NCI-H2081 treated with DMSO at 0.1 percent for 48 hours (cell line): Measurements from ENCODE around the gene RAB17.
"Not testable (repeated sequence)": the region's sequence is repeated elsewhere in the genome, so short reads cannot be mapped to it uniquely, and the experiment has no call there.

Experiments
- DNase-seq: peaks from one replicate; lab custom pipeline; 2025; lab: John Stamatoyannopoulos, UW

RAB17 gene

DNA sequence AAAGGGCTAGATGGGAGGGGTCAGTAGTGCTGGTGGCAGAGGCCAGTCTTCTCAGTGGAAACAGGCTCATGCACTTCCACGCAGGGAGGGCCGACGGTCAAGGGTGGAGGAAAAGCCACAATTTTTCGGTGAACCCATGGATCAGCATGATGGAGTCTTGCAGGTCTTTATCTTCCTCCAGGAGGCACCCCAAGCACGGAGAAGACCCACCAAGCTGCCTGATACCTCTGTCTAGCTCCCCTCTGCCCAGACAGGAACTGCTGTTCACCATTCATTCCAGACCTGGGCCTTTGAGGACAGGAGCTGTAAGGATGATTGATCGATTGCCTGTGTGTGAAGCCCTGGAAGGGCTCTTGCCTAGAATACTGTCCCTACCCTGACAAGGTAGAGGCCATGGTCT is 34.0 kb upstream of the RAB17 start:
- no peak for DNase-seq

DNA sequence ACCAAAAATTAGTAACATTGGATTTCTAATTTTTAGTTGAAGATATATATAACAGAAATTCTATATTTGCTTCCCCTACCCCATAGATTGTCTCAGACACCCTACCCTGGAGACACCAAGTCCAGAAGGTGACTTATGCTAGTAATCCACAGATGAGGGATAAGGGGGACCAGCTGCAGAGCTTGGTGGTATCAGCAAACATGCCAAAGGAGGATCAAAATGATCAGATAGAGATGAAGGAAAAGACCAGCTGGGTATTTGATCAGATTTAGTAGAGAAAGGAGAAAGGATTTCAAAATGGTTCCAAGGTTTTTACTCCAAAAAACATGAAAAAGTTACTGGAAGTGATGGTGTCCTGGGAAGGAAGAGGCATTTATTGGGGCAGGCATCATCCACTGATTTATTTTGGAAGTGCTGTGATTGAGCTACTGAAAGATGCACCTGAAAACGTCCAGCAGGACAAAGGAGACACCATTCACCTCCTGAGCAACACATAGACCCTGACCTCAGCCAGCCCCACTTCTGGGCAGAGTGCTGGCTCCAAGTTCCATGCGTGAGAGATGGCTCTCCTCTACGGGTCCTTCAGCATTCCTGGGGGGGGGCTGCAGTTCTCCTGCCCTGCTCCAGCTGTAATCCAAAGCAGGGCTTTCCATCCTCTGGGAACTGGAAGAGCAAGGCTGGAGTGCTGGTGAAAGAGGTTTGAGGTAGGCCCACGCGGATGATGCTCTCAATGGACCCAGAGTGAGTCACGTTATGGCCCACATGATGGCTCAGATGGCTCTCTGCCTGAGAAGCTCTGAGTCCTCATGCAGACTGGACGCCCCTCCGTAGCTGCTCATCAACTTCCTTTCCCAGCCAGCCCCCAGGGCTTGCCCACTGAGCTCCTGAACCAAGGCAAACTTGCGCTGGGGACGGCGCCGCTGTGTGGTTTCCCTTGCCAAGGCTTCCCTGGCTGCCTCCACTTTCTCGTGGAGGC is 33.2 kb upstream of the RAB17 start:
- DNase-seq: no peak

DNA sequence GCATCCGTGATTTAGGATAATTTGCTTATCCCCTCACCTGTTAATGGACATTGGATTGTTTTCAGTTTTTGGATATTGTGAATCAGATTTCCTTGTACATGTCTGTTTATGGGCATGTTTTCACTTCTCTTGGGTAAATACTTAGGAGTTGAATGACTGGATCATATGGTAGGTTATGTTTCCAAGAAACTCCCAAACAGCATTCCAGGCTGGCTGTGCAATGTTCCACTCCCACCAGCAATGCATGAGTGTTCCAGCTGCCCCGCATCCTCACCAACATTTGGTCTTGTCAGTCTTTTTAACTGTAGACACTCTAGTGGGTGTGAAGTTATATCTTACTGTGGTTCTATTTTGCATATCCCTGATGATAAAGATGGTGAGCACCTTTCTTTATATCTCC is 27.9 kb upstream of the RAB17 start:
- DNase-seq: no peak

DNA sequence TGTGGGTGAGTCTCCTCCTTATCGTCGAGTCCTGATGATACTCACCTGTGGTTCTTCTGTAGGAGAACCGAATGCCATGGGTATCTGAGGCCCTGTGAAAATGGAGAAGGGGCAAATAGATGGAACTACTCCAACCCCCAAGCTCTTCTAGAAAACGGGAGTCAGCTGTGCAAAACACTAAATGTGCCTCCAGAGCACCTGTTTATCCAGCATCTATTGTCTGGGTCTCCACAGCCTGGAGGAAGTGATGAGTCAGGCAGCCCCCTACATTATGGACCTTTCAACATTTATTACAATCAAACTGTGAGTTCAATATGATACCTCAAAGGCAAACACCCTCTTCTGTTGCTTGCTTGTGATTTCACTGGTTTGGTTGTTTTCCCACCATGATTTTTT is 27.1 kb upstream of the RAB17 start:
- no peak for DNase-seq

DNA sequence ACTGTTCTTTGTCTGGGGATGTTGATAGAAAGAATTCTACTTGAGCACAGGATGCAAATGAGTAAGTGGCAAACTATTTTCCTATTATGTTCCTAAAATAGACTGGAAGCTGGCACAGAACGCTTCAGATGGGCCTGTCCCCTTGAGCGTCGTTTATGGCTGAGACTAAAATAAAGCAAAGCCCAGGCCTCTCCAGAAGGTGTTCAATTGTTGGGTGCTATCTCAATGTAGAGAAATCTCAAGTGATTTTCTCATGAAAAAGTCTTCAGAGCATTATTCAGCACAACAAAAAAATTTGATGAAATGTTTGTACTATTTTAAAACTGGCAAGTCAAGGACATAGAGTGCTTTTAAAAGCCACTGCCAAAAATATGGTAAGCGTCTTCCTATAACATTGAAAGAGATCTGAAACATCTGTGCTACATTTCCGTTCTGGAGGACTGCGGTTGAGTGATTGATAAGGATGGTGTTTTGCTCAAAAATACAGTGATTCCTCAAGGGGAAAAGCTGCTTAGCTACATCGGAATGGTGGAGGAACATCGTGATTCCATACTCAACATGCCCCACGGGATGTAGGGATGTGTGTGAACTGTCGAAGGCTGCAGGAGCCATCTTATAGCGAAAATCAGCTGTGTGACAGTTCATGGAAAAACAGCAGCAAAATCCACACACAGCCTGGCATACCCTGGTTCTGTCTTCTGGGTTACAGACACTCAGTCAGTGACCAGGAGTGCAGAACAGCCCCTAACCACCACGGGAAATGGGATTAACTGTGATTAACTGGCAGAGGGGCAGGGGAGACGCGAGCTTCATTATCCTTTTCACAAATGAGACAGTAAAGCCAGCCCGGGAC is 26.4 kb upstream of the RAB17 start:
- DNase-seq: no peak

DNA sequence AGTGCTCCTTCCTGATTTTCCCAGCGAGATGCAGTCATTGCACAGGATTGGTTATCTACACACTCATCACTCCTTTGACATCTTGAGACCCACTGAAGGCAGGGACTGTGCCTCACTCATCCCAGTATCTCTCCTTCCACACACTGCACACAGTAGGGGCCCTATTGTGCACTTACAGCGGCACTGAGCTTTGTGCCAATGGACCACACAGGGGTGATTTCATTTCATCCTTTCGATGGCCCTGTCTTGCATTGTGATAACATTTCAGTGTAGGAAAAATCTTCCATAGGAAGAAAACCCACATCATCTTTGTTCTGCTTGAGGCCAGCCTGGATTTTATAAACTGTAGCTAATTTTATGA is 25.8 kb upstream of the RAB17 start:
- no peak for DNase-seq

DNA sequence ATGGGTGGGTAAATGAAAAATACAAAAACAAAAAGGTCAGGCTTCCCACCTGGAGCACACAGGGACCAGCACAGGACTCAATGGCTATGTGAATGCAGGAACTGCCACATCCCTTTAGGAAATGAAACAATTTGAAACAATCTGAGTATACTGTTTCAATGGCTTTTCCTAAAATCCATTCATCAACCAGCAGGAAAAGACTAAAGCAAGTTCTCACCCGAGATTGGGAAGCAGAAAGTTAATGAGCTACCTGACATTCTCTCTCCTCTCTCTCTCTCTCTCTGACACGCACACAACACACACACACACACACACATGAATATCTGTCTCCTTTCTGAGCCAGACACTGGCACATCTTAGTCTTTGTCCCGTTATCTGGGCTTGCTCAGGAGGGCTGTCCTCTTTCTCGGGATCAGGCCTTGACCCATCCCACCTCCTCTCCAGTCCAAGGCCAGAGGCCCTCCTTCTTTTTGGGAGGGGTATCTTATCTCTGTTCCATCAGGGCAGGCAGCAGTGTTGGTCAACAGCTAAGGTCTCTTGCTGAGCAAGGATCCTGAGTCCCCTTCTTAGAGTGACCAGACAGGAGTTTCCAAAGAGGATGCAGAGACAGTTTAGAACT is 25.2 kb upstream of the RAB17 start:
- no peak for DNase-seq

DNA sequence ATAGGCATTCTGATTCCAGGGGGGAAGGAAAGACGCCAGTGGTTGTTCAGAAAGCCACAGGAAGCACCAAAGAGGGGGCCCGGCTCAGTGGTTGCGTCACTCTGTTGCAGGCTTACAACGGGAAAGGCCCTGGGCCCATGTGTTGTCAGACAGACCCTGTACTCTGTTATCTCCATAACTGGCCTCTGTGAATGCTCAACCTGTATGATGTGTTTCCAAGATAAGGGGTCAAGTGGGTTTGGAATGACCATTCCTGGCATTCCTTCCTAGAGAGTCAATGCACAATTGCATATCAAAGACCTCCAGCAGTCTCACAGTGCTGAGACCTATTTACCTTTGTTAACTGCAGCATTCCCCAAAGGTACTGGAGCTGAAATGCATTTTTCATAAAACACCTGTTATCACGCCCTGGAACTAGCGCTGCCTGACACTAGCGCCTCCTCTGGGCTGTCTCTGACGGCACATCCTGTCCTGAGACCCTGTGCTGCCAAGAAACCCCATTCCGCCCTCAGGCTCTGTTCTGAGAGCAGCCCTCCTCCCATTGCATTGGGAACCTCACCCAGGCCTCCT is 23.7 kb upstream of the RAB17 start:
- DNase-seq: no peak

DNA sequence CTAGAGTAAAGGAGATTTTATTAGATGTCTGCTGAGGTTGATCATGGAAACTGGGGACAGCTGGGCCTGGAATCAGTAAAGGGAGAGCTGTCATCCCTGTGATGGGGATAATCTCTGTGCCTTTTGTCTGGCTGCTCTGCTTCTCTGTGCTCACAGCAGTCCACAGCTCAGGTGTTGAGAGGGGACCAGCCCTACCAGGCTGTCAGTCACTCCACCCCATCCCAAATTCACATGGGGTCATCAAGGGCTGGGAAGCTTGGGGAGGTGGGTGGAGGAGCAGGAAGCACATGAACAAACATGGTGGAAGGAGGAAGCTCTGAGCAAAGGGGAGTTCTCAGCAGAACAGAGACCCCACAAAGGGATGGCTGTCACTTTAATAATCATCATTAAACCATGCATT is 23.1 kb upstream of the RAB17 start:
- no peak for DNase-seq

DNA sequence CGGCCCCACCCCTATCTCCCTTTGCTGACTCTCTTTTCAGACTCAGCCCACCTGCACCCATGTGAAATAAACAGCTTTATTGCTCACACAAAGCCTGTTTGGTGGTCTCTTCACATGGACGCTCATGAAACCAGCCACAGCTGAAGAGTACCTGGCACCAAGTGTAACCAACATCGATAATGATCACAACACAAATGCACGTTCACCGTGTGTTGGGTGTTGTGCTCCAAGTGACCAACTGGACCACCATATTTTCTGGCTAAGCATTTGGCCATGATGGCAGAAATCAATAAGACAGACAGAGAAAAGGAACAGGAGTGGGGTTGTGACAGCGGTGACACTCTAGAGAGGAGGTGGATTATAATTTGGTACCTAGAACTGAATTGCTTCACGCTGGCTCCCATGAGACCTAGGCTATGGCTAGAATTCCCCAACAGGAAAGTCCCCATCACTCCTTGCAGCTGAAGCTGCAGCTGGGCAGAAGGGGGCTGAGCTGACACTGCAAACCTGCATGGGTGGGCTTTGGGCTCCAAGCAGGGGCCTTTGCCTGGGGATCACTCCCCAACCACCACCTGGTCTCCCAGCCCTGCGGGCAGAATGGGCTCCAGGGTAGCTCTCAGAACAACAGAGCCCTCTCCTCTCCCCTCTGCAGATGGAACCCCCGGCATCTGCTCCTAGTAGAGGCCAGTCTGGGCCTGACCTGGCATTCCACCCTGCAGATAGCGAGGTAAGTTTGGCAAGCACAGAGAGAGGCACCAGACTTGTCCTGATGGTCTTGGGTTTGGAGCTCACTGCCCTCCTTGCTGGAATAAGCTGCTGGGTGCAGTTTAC is 22.2 kb upstream of the RAB17 start:
- no peak for DNase-seq

DNA sequence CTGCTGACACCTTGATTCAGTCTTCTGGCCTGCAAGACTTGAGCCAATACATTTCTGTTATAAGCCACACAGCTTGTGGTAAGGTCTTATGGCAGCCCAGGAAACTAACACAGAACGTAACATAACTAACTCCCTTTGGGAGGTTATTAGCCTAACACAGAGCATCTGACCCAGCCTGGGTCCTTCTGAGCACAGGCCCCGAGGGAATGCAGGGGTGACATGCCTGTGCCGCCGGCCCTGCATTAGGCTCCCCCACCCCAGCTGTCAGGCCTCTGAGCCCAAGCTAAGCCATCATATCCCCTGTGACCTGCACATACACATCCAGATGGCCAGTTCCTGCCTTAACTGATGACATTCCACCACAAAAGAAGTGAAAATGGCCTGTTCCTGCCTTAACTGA is 16.0 kb upstream of the RAB17 start:
- DNase-seq: not testable (repeated sequence)

DNA sequence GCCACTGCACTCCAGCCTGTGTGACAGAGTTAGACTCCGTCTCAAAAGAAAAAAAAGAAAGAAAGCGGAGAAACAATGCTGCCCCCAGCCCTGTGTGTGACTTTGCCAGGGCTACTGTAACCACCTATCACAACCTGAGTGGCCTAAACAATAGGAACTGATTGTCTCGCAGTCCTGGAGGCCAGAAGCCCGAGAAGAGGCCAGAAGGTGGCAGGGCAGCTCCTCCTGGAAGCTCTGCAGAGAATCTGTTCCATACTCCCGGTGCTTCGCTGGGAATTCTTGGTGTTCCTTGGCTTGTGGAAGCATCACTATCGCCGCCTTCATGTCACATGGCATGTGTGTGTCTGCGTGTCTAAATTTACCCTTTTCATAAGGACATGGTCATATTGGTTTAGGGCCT is 14.4 kb upstream of the RAB17 start:
- no peak for DNase-seq

DNA sequence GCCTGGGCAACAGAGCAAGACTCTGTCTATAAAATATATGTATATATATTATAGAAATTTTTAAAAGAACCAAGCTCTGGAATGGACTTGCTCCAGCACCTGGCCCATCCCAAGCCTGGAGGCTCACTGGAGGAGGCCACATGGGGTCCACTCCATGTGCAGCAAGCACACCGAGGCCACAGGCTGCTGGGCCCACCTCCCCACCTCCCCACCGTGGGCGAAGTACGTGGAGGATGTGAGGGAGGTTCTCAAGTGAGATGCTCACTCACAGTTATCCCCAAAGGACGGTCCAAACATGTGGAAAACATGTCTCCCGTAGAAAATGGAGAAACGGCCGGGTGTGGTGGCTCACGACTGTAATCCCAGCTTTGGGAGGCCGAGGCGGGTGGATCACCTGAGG is 13.9 kb upstream of the RAB17 start:
- DNase-seq: no peak

DNA sequence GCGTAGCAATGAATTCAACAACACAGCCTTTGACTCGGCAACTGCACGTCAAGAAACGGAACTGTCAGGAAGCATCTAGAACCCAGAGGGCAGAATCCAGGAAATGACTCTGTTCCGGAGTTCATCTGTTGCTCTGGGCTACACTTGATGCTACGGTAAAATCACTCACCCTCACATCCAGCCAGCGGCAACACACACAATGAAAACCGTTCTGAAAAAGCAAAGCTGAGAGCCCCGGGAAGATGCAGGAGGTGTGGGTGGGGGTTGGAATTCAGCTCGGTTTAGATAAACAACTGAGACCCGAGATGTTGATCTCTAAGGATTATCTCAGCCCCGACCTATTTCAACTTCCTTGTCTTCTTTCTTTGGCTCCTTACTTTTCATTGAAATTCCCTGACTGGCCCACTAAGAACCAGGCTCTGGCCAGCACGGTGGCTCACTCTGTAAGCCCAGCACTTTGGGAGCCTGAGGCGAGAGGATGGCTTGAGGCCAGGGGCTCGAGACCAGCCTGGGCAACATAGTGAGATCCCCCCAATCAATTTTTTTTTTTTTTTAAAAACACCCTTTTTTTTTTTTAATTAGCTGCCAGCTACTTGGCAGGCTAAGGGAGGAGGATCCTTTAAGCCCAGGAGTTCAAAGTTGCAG is 13.3 kb upstream of the RAB17 start:
- DNase-seq: no peak

DNA sequence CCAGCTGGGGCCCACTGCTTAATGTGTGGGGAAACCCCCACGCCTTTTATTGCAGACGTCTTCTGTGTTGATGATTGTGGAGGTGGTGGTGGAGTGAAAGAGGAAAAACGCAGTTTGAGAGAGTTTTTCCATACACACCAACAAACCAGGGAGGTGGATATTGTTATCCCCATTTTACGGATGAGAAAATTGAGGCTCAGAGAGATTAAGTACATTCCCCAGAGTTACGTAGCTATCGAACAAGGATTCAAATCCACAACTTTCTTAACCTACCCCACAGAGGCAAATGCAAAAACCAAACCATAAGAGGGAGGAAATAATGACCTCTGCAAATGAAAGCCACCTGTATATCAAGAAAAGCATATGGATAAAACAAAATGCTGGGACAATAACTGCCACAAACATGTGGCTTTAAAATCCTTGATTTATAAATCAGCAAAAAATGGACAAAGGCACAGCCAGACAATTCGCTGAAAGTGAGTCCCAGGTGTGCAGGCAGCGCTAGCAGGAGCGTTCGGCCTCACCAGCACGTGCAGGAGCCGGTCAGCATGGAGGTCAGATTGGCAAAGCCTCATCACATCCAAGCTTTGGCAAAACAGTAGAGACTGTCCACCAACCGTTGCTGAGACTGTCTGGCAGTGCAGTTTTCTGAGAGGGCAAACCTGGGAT is 12.6 kb upstream of the RAB17 start:
- no peak for DNase-seq

DNA sequence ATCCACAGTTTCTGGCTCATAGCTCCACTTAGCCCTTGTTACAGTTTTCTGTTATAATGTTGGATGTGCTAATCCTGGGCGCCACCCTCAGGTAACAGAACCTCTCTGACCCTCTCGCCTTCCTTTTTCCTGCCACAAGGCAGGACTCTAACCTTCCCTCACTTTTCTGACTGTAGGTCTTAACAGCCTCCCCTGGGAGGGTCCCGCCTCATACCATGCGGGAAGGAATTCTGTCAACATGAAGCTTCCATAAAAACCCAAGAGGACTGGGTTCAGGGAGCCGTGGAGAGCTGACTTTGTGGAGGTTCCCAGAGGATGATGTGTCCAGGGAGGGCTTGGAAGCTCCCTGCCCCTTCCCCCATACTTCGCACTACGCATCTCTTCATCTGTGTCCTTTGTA is 11.9 kb upstream of the RAB17 start:
- no peak for DNase-seq

DNA sequence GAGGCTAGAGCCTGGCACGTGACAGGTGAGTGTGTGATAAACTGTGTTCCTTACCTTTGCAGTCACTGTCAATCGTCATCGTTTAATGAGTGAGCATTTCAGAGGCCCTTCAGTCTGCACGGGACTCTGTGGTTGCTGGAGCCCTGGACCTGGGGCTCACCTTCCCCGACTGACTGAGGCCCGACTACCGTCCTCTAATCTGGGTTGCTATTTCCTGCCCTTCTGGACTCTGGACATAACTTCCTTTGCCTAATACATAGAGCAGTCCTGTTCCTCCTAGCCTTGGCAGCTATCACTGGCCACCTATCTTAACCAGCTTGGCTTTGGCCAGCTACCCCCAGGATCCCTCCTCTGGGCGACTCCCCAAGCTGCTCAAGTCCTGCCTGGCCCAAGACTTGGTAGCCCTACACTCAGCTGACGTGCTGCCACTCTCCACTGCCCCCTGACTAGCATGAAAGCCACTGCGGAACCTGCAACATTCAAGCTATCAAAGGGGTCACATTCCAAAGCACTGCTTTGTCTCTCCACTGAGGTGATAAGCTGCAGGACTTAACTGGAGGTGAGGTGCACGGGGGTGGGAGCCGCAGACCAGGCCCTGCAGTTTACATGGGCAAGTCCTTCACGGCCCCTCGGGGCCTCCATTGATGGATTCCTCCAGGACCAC is 11.1 kb upstream of the RAB17 start:
- no peak for DNase-seq

DNA sequence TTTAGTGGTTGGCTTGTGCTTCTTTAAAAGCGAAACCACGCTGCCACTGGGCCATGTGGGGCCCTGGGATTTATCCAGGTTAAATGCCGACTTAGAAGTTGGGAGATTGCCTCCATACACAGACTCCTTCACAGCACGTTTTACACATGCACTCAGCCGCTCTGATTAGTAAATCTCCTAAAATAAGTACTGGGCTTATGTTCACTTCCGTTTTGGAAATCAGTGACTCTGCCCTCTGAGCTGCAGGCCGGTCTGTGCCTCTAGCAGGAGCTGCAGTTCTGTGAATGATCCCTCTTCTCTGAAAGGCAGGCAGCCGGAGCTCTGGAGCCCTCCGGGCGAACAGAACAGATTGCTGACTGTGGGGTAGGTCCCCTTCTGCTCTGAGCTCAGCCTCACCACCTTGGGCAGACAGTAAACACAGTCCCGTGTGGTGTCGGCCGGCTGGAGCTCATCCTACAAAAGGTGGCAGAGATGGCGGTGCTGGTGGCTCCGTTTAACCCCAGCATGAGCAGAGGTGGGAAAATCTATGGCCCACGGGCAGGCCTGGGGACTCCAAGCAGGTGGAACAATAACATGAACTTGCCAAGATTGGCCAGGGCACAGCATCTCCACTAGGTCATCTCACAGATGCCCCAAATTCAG is 9.8 kb upstream of the RAB17 start:
- no peak for DNase-seq

DNA sequence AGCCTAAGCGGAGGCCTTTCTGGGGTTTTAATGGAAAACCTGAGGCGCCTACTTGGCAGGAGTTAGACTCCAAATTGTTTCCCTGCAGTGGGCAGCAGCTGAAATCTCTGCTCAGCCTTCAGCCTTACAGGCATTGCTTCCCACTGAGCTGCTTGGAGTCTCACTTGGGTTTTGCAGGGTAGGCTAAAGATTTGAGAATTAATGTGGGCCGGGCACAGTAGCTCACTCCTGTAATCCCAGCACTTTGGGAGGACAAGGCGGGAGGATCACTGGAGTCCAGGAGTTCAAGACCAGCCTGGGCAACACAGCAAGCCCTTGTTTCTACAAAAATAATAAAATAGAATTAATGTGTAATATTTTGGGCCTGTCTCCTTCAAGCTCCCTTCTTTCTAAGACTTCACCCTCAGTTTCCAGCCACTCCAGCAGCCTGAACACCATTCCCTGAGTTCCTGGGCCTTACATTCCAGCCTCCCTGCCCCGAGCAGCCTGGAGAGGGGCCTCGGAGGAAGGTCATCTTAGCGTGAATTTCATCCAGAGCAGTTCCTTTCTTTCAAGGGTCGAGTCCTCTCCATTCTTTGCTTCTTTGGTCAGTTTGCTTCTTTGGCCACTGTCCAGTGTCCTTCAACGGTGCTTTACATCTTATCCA is 9.1 kb upstream of the RAB17 start:
- DNase-seq: no peak
